ENCODE results near the gene RAB17.
"Not testable (repeated sequence)": the region's sequence is repeated elsewhere in the genome, so short reads cannot be mapped to it uniquely, and the experiment has no call there.

The RAB17 gene

GRCh38 chr2:237614151-237614720, 23.7 kb upstream of the RAB17 start:
- no peak overlapping the region for H3K4me3 ChIP-seq (ENCODE audit: low read depth, low read length)
- no peak for TF ChIP-seq CTCF (IDR thresholded peaks at IDR 0.05; ENCODE audit: control insufficient read depth, extremely low read depth, insufficient read depth)
- DNase-seq (ENCODE audit: low read depth): no peak

- no peak for DNase-seq (ENCODE audit: low read depth)
- H3K4me3 ChIP-seq (ENCODE audit: low read depth, low read length): no peak overlapping the region
- TF ChIP-seq CTCF (IDR thresholded peaks at IDR 0.05; ENCODE audit: control insufficient read depth, extremely low read depth, insufficient read depth): no peak
Measured at GRCh38 chr2:237613679-237614078, 23.1 kb upstream of the RAB17 start.

GRCh38 chr2:237612527-237613357, 22.2 kb upstream of the RAB17 start:
- H3K4me3 ChIP-seq (ENCODE audit: low read depth, low read length): no peak overlapping the region
- TF ChIP-seq CTCF (IDR thresholded peaks at IDR 0.05; ENCODE audit: control insufficient read depth, extremely low read depth, insufficient read depth): no peak
- no peak for DNase-seq (ENCODE audit: low read depth)

- not testable (repeated sequence) for DNase-seq (ENCODE audit: low read depth)
Measured at GRCh38 chr2:237606522-237606921, 16.0 kb upstream of the RAB17 start.

GRCh38 chr2:237604960-237605359, 14.4 kb upstream of the RAB17 start:
- no peak for DNase-seq (ENCODE audit: low read depth)
- TF ChIP-seq CTCF (IDR thresholded peaks at IDR 0.05; ENCODE audit: control insufficient read depth, extremely low read depth, insufficient read depth): peak; percentile 37; the same call in 1 of the 2 replicates
- H3K4me3 ChIP-seq (ENCODE audit: low read depth, low read length): no peak overlapping the region

More at GRCh38 chr2:237606522-237606921, 16.0 kb upstream of the RAB17 start:
- not testable (repeated sequence) for H3K4me3 ChIP-seq (ENCODE audit: low read depth, low read length)

GRCh38 chr2:237604391-237604790, 13.9 kb upstream of the RAB17 start:
- no peak for TF ChIP-seq CTCF (IDR thresholded peaks at IDR 0.05; ENCODE audit: control insufficient read depth, extremely low read depth, insufficient read depth)
- no peak for DNase-seq (ENCODE audit: low read depth)
- H3K4me3 ChIP-seq (ENCODE audit: low read depth, low read length): no peak overlapping the region

- no peak for TF ChIP-seq CTCF (IDR thresholded peaks at IDR 0.05; ENCODE audit: control insufficient read depth, extremely low read depth, insufficient read depth)
- no peak overlapping the region for H3K4me3 ChIP-seq (ENCODE audit: low read depth, low read length)
- no peak for DNase-seq (ENCODE audit: low read depth)
Measured at GRCh38 chr2:237603718-237604362, 13.3 kb upstream of the RAB17 start.

All from LNCaP clone FGC (cell line).